ENCODE results near the gene SNX19.

DNA sequence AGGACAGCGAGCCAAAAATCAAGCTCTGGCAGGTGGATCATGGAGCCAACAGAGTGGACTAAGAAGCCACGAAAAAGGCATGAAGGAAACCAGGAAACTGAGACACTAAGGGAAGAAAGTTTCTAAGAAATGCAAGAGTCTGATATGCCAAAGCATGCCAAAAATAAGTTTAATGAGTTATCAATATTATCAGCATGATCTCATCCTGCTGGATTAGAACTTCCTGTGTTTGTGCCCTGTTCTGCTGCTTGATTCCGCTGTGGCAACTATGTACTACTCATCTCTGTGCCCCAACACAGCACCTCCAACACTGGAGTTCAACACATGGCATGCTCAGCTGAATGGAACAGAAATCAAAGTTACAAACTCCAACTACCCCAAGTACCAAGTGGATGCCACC is 10.8 kb downstream of the SNX19 start:
- TF ChIP-seq POLR2AphosphoS5 (IDR thresholded peaks at IDR 0.05) (no peak), POLR2A (IDR thresholded peaks at IDR 0.05) (no peak)
